Neural cell (in vitro differentiated cells): Measurements from ENCODE around the gene USP28. TPM values are rescaled to one million over a fixed set of nuclear protein-coding genes. Genes with fewer than 3 reads are reported as not detected.

Source experiments
- H2AFZ ChIP-seq: fragments of 200-600, 300-800 bp; sonication (generic), shearing (Covaris generic); 2 replicates; pipeline ENCODE4 v1.6.0; 2014; ENCODE audit warnings: low read depth, mild to moderate bottlenecking, antibody characterized with exemption, low read length, moderate library complexity
- H3F3A ChIP-seq: fragments of 200-600 bp; shearing (Covaris generic); 2 replicates; pipeline ENCODE4 v1.6.1; 2016; ENCODE audit warnings: mild to moderate bottlenecking, moderate library complexity, mixed read lengths, antibody characterized with exemption, low read length; ENCODE audit not compliant: insufficient read depth, poor library complexity, severe bottlenecking
- H3K27ac ChIP-seq: fragments of 200-600, 300-800 bp; sonication (generic), shearing (Covaris generic); 2 replicates; pipeline ENCODE4 v1.5.1; 2014; ENCODE audit warnings: mild to moderate bottlenecking, low read length, moderate library complexity
- H3K27me3 ChIP-seq: fragments of 300-800, 200-600 bp; sonication (generic), shearing (Covaris generic); 2 replicates; pipeline ENCODE4 v1.6.0; 2014; ENCODE audit warnings: mild to moderate bottlenecking, low read depth, low read length, moderate library complexity; ENCODE audit not compliant: insufficient read depth
- H3K36me3 ChIP-seq: fragments of 300-800, 200-600 bp; sonication (generic), shearing (Covaris generic); 2 replicates; pipeline ENCODE4 v1.5.1; 2014; ENCODE audit warnings: mild to moderate bottlenecking, antibody characterized with exemption, low read length, moderate library complexity; ENCODE audit not compliant: insufficient read depth
- H3K4me2 ChIP-seq: fragments of 300-800, 200-600 bp; sonication (generic), shearing (Covaris generic); 2 replicates; pipeline ENCODE4 v1.6.0; 2014; ENCODE audit warnings: mild to moderate bottlenecking, low read length
- H3K4me3 ChIP-seq: fragments of 300-800, 200-600 bp; sonication (generic), shearing (Covaris generic); 2 replicates; pipeline ENCODE4 v1.5.1; 2014; ENCODE audit warnings: mild to moderate bottlenecking, low read length, moderate library complexity
- H3K79me2 ChIP-seq: fragments of 200-600 bp; shearing (Covaris generic); replicated peaks from 2 replicates; pipeline ENCODE4 v1.6.0; 2014; ENCODE audit warnings: mild to moderate bottlenecking, low read length, moderate library complexity; ENCODE audit not compliant: insufficient read depth
- H3K9ac ChIP-seq: fragments of 300-800, 200-600 bp; sonication (generic), shearing (Covaris generic); 2 replicates; pipeline ENCODE4 v1.6.1; 2016; ENCODE audit warnings: mild to moderate bottlenecking, low read length, mixed read lengths
- H3K9me2 ChIP-seq: fragments of 200-600 bp; shearing (Covaris generic); 2 replicates; pipeline ENCODE4 v1.6.1; 2016; ENCODE audit warnings: mild to moderate bottlenecking, low read length, mixed read lengths; ENCODE audit not compliant: insufficient read depth
- H3K9me3 ChIP-seq: fragments of 200-600, 300-800 bp; sonication (generic), shearing (Covaris generic); 2 replicates; pipeline ENCODE4 v1.6.1; 2016; ENCODE audit warnings: mild to moderate bottlenecking, mixed run types, low read length, moderate library complexity, mixed read lengths
- H4K20me1 ChIP-seq: fragments of 200-600 bp; shearing (Covaris generic); 2 replicates; pipeline ENCODE4 v1.6.1; 2016; ENCODE audit warnings: mild to moderate bottlenecking, mixed run types; ENCODE audit not compliant: insufficient read depth
- CTCF ChIP-seq: fragments of 450-650 bp; IDR thresholded peaks from 2 replicates; pipeline ENCODE4 v1.5.1; 2014; ENCODE audit warnings: antibody characterized with exemption, mild to moderate bottlenecking, moderate library complexity; ENCODE audit not compliant: poor library complexity, severe bottlenecking
- EP300 ChIP-seq: fragments of 450-650 bp; conservative IDR thresholded peaks from 2 replicates; pipeline ENCODE4 v1.6.1; 2014; ENCODE audit warnings: antibody characterized with exemption, mild to moderate bottlenecking, moderate library complexity; ENCODE audit not compliant: poor library complexity, severe bottlenecking
- EZH2 ChIP-seq: fragments of 200-600, 300-800 bp; shearing (Covaris generic), sonication (generic); IDR thresholded peaks from 2 replicates; pipeline ENCODE4 v1.6.1; 2014; ENCODE audit warnings: antibody characterized with exemption, low read length, borderline replicate concordance, mild to moderate bottlenecking; ENCODE audit not compliant: insufficient read depth, poor library complexity, severe bottlenecking
- MXI1 ChIP-seq: fragments of 450-650 bp; conservative IDR thresholded peaks from 2 replicates; pipeline ENCODE4 v1.6.1; 2014; ENCODE audit warnings: antibody characterized with exemption, mild to moderate bottlenecking; ENCODE audit not compliant: poor library complexity, severe bottlenecking
- POLR2AphosphoS5 ChIP-seq: IDR thresholded peaks from 2 replicates; pipeline ENCODE4 v1.6.1; 2012
- RAD21 ChIP-seq: fragments of 450-650 bp; conservative IDR thresholded peaks from 2 replicates; pipeline ENCODE4 v1.6.1; 2014; ENCODE audit warnings: antibody characterized with exemption, mild to moderate bottlenecking, moderate library complexity
- REST ChIP-seq: IDR thresholded peaks from 2 replicates; pipeline ENCODE4 v1.6.1; 2012; ENCODE audit warnings: borderline replicate concordance
- SMC3 ChIP-seq: fragments of 450-650 bp; conservative IDR thresholded peaks from 2 replicates; pipeline ENCODE4 v1.6.1; 2014; ENCODE audit warnings: antibody characterized with exemption, mild to moderate bottlenecking, moderate library complexity; ENCODE audit not compliant: poor library complexity
- TAF1 ChIP-seq: IDR thresholded peaks from 2 replicates; pipeline ENCODE4 v1.6.1; 2012; ENCODE audit warnings: low read depth
- polyA plus RNA-seq: library from polyadenylated mRNA; depleted of rRNA; stranded (reverse); fragments of >200 nt; gene quantifications from 2 replicates; pipeline ENCODE4 v1.2.3, GENCODE V29; 2014

USP28 gene
- polyA plus RNA-seq, 1 donor from 2014 or later, result 16.0 TPM

- H3K9me3 ChIP-seq, result no peaks in the 10 kb centered on the region
- no peak overlapping the region for H2AFZ ChIP-seq
- H4K20me1 ChIP-seq, result no peaks in the 10 kb centered on the region
- no peaks in the 10 kb centered on the region for H3K27me3 ChIP-seq
- H3K9ac ChIP-seq, result no peak overlapping the region
- H3K4me2 ChIP-seq, result no peak overlapping the region
- no peaks in the 10 kb centered on the region for H3F3A ChIP-seq
- H3K27ac ChIP-seq, result no peak overlapping the region
- no peaks in the 10 kb centered on the region for H3K9me2 ChIP-seq
- H3K4me3 ChIP-seq, result no peak overlapping the region
- H3K36me3 ChIP-seq, result no peaks in the 10 kb centered on the region
- no peaks in the 10 kb centered on the region for H3K79me2 ChIP-seq
- TF ChIP-seq RAD21 (no peak), REST (no peak), SMC3 (no peak), MXI1 (no peak), EP300 (no peak)
Measured at GRCh38 chr11:113805640-113806039, 69.7 kb downstream of the USP28 start.

- TF ChIP-seq TAF1 (no peak), RAD21 (no peak), SMC3 (no peak), CTCF (no peak), POLR2AphosphoS5 (no peak), EP300 (no peak), REST (no peak), EZH2 (no peak), MXI1 (no peak)
- no peaks in the 10 kb centered on the region for H4K20me1 ChIP-seq
- H3K9me2 ChIP-seq, result no peaks in the 10 kb centered on the region
- no peaks in the 10 kb centered on the region for H3K27me3 ChIP-seq
- H3F3A ChIP-seq, result no peaks in the 10 kb centered on the region
- no peaks in the 10 kb centered on the region for H3K36me3 ChIP-seq
- H3K4me2 ChIP-seq, result no peak overlapping the region
- H3K27ac ChIP-seq, result no peak overlapping the region
- no peaks in the 10 kb centered on the region for H3K9me3 ChIP-seq
- no peak overlapping the region for H3K9ac ChIP-seq
- no peaks in the 10 kb centered on the region for H3K79me2 ChIP-seq
- no peak overlapping the region for H2AFZ ChIP-seq
- no peak overlapping the region for H3K4me3 ChIP-seq
Measured at GRCh38 chr11:113802621-113803020, 72.8 kb downstream of the USP28 start.
